Thyroid gland (tissue), 4 donors: ENCODE measurements around the gene LPP.

Source experiments
- POLR2A ChIP-seq, 2 donors: fragments of 450-650 bp; IDR thresholded peaks; one replicate each; pipeline ENCODE4 v1.6.1; 2017; ENCODE audit warnings: antibody characterized with exemption in 2 of 2, mild to moderate bottlenecking in 2 of 2, moderate library complexity in 1 of 2
- TF ChIP-seq, protein P1 (sequence below), 6 experiments: fragments of 200-600 bp in 3 of 6; fragments of 450-650 bp in 3 of 6; sonication (generic) in 3 of 6; IDR thresholded peaks; one replicate each; pipeline ENCODE4 v1.5.1; 2016 to 2019; ENCODE audit warnings: antibody characterized with exemption in 6 of 6, mild to moderate bottlenecking in 2 of 6, inconsistent platforms in 1 of 6, moderate library complexity in 1 of 6

DNA sequence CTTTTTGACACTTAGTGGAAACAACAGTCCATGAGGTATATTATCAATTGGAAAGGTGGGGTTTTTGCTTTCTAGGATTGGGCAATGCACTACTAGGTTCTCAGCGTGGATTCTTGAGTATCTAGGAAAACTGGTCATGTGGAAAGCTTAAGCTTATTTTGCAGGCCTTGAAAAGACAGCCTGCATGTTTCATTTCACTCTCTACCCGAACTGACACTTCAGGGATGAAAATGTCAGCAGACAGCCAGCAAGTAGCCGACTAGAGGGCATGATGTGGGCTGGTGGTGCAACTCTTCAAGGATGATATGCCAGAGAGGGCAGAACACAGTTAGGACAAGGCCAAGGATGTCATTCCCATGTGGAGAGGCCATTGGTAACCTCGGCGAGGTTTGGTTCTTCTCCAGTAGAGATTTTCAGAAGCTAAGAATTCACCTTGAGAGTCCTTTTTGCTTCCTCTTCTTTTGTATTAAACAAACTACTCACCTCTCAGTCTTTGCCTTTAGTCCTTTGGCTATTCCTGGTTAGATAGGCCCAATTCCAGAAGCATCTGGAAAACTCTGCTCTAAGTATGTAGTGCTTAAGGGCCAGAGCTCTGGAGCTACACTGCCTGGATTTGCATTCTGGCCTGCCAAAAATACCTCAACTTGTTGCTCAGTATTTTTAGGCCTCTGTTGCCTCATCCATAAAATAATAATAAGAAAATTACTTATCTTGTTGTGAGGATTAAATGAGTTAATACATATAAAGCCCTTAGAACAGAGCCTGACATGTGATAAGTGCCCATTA, 17.9 kb downstream of the LPP start:
- TF ChIP-seq, protein P1, sequence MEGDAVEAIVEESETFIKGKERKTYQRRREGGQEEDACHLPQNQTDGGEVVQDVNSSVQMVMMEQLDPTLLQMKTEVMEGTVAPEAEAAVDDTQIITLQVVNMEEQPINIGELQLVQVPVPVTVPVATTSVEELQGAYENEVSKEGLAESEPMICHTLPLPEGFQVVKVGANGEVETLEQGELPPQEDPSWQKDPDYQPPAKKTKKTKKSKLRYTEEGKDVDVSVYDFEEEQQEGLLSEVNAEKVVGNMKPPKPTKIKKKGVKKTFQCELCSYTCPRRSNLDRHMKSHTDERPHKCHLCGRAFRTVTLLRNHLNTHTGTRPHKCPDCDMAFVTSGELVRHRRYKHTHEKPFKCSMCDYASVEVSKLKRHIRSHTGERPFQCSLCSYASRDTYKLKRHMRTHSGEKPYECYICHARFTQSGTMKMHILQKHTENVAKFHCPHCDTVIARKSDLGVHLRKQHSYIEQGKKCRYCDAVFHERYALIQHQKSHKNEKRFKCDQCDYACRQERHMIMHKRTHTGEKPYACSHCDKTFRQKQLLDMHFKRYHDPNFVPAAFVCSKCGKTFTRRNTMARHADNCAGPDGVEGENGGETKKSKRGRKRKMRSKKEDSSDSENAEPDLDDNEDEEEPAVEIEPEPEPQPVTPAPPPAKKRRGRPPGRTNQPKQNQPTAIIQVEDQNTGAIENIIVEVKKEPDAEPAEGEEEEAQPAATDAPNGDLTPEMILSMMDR (IDR thresholded peaks at IDR 0.05) = peak in 1 of 6 experiments; percentile 7
- peak in 1 of 2 donors; percentile 21 for TF ChIP-seq POLR2A (IDR thresholded peaks at IDR 0.05)
